Purkinje cell (primary cell): ENCODE measurements around the gene TRAK2. TPM values are rescaled to one million over a fixed set of nuclear protein-coding genes. Genes with fewer than 3 reads are reported as not detected.

Source experiments
- polyA plus RNA-seq: library from polyadenylated mRNA; unstranded; fragments of >200 nt; fragmentation: Nextera tagmentation; gene quantifications from 2 replicates; pipeline ENCODE4 v1.2.1, GENCODE V29; 2014

TRAK2 gene
- 5.6 and 12.1 TPM in 2 replicates for polyA plus RNA-seq

GRCh38 chr2:201451292-201452057 is at the start of gene TRAK2, which contains the start of gene STRADB:
Gene TRAK2 (minus strand): TSS chr2:201451458. CDS start chr2:201420507, 30,951 bp downstream.
Gene STRADB (plus strand): TSS chr2:201451740. CDS start chr2:201454841, 3,101 bp downstream.

GRCh38 chr2:201357221-201357620 is 94.0 kb downstream of the TRAK2 start, which contains the start of gene FLACC1:
Gene FLACC1 (minus strand): TSS chr2:201357345. CDS start chr2:201351404, 5,941 bp downstream.

Other genes starting within 250 kb of the TRAK2 start
- 0.67 TPM in 1 of 2 replicates, not detected in the other for gene CASP8, start 190.9 kb downstream of the TRAK2 start, polyA plus RNA-seq
- gene FLACC1, start 94.1 kb downstream of the TRAK2 start, polyA plus RNA-seq = 0.88 and 1.1 TPM in 2 replicates
- gene STRADB, start 282 bp upstream of the TRAK2 start, polyA plus RNA-seq = 23.8 and 26.3 TPM in 2 replicates
- 58.1 and 65.9 TPM in 2 replicates for gene TMEM237, start 192.0 kb upstream of the TRAK2 start, polyA plus RNA-seq
- gene MPP4, start 247.2 kb upstream of the TRAK2 start, polyA plus RNA-seq = 0.42 and 1.4 TPM in 2 replicates